HG02571 (cell line): ENCODE results near the gene MGMT.

Experiments
- ATAC-seq: cut with Tn5 transposase; IDR thresholded peaks from one replicate; pipeline ENCODE4 v1.9.1; 2021; ENCODE audit warnings: mild to moderate bottlenecking, moderate library complexity; ENCODE audit not compliant: unreplicated experiment

Gene MGMT

DNA sequence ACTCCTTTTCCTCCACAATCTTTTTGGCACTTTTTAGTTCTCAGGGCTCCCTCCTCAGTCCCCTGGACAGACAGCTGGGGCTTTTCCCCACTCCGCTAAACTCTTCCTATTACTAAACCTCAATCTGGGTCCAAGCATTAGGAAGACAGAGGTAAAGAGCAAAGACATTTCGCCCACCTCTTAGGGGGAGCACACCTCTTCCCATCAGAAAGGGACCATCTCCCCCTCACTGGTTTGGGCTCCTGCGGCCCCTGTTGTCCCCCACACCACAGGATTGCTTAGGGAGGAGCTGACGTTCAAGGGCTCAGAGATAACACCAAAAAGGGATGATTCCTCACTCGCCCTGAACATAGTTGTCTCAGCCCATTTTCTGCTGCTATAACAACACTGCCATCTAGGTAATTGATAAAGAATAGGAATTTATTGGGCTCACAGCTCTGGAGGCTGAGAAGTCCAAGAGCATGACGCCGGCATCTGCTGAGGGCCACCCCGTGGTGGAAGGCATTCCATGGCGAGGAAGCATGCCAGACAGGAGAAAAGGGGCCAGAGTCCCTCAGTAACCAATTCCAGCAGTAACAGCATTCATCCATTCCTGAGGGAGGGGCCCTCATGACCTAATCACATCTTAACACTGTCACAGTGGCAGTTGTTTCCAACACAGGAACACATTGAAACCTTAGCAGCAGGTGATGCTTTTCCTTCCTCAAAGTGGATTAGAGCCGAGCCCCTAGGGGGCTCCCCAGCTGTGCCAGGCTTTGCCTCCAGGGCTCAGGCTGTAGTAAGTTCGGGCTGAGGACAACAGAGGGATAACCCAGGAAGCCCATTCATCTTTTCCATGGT lies 287.4 kb downstream of the MGMT start:
- no peak for ATAC-seq

DNA sequence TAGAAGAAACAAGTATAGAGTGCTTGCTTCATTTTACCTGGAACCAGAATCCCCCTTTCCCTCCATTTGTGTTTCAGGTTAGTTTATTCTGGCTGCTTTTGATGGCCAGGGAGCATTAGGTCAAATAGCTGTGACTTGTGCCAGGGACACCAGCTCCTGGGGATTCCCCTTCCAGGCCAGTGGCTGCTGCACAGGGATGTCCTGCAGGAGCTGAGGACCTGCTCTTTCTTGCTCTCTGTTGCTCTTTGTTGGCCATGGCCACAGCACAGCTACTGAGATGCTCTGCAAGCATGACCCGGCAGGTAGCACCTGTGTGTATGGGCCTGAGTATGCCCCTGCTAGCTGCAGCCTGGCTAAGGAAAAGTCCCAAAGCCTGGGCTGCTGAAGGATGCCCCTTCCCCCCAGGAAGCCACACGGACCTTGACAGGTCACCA lies 288.1 kb downstream of the MGMT start:
- no peak for ATAC-seq

DNA sequence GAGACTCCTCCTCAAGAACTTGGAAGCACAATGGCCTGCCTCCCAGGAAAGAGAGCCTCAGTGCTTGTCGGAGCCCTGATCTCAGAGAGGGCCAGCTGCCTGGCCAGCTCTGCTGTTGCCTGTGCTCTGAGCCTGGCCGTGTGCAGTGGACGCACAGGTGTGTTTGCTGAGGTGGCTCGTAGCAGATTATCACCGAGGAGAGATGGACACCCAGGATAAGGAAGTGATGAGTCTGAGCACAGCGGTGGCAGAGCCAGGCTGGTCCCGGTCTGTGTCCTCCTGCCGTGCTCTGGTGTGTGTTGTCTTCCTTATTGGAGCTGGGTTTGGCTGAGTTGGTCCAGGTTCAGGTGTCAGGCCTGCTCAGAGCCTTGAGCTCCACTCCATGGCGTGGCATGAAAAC lies 288.6 kb downstream of the MGMT start:
- no peak for ATAC-seq

DNA sequence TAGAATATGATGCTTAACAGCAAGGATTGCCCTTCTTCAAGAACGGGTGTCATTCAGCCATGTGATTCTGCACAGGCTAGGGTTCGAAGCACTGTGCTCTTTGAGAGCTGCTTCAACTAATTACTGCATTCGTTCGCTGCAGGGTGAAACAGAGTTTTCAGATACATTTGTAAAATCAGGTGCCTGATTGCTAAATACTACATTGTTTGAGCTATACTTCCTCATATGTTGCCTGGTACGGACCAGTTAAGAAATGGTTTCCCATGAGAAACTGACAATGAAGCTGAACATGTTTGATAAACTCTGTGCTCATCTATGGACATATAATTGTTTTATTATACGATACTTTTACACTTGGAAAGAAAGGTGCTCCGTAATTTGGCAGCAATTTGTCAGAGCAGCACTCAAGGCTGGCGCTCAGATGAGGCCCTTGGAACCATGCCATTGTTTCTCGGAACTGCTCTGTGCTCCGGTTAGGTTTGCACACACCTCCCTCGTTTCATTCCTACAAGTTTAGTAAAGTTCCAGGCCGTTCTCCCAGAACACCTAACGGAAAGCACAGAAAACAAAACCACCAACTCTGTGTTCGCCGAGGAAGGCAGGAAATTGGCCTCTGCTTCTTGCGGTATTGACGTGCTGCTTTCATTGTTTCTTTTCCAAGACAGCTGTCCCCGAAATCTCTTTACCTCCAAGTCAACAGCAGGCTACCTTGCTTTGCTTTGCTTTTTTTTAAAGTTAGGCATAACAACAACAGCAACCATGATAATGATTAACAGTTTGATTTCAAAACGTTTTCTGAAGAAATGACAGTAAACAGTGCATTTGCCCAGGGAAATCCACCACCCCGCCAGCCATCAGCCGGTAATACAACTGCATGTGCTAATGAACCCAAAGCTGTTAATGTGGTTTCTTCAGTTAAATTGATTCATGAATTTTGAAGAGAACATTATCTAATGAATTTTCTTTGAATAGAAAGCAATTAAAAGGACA lies 290.2 kb downstream of the MGMT start:
- ATAC-seq: no peak

DNA sequence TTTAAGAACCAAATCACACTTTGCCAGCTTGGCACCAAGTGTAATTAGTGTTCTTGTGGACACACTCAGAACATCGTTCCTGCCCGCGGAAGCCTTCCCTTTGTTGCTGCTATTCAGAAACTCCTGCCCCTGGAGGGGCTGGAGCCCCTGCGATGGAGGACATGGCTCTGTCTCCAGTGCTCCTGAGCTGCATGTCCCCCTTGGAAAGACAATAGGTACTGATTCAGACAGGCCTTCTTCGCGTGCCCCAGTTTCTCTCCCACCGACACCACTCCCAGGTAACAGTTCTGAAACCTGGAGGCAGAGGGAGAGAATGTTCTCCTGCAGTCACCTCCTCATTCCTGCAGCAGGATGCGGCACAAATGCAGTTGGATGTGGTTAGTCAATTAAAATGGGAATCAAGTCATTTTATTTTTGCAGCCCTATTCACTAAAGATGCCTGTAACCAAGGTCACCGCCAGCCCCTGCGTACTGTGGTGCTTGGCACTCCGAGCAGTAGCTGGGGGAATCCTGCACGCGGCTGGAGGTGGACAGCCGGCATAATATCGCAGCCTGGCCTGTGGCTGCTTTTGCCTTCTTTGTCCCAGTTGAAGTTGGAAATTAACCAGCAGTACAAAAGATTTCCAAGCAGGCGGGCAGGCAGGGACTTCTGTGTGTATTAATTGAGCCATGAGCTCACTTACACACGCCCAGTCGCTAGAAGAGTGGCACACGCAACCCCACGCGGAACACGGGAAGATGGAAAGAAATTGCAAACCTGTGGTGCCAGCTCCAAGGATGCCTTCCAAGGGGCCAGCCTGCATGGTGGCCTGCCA lies 291.4 kb downstream of the MGMT start:
- ATAC-seq: no peak

DNA sequence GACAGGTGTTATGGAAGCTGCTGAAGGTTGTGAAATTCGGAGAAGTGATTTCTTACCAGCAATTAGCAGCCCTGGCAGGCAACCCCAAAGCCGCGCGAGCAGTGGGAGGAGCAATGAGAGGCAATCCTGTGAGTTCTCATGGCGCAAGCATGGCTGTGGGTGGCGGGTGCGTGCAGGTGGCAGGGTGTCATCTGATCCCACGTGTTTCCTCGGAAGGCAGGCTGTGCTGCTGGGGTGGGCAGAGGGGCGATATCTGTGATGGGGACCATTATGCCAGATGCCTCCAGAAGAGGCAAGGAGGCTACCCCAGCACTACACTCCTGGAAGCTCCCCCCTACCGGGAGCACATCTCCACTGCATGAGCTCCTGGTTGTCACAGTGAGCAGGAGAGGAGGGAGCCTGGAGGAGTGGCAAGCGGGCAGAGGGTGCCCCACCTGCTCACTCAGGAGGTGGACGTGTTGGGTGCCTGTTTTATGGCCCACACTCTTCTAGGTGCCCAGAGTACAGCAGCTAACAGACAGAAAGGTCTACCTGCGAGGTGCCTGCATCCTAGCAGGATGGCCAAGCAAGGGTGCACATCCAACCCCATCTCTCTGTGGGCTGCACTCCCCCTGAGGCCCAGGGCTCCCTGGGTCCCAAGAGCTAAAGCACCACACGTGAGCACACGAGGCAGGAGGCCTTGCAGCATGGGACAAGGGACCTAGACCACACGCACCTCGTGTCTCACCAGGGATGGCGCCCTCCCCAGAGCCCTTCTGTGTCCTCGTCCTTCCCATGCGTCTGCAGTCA lies 292.4 kb downstream of the MGMT start:
- ATAC-seq: no peak

DNA sequence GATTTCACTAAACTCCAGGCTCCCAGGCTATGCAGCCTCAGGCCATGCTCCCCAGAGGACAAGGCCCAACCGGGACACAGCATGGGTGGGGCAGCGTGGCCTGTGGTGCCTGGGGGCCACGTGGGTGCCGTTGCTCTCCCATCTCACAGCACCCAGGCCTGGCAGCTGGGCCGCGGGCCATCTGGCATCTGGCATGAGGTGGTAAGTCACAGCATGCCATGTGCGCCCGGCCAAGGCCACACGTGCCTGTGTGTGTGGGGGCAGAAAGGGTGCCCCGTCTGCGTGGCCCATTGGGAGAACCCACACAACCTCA lies 292.9 kb downstream of the MGMT start:
- no peak for ATAC-seq

DNA sequence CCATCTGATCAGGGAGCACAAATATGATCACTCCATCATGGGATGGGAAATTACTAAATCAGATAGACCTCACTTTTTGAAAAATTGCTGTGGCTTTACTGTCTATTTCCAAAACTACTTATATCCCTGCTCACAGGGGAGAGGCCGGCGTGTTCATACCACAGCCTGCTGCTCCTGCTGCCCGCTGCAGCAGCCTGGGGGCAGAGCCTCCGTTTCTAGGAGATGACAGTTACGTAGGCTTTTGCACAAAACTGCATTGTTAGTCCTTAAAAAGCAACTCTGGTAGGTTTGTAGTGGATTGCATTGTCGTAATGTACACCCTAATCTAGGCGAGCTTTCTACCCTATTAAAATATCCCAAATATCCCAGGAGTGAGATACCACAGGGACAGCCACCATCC lies 293.4 kb downstream of the MGMT start:
- no peak for ATAC-seq

DNA sequence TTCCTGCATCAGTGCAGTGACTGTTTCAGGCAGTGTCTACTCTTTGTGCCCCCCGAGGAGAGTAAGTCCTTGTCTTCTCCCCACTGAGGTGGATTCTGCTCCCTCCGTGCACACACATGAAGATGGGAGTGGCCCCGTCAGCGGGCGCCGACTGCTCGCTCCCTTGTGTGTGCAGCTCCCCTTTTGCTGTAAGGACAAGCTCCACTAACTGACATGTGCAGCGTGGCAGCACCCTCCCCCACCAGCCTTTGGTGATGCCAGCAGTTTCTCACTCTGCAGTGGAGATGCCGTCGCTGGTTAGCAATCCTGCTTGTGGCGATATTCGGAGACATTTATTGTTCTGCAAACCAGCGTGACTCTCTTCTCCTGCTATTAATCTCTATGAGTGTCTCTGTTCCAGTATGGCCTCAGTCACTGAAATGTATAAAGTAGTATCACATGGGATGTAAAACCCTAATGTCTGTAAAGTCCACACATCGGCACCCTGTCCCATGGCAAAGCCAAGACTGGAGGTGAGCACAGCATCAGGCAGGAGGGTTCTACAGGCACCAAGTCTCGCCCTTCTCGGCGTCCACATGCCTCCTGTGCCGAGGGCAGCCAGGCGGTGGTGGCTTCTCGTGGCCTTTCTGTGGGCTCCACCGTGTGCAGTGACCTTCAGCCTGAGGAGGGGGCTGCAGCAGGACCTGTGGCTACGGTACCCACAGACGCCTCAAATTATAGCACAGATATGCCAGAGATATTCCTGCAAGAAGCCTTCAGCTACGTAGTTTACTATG lies 294.3 kb downstream of the MGMT start:
- ATAC-seq: no peak

DNA sequence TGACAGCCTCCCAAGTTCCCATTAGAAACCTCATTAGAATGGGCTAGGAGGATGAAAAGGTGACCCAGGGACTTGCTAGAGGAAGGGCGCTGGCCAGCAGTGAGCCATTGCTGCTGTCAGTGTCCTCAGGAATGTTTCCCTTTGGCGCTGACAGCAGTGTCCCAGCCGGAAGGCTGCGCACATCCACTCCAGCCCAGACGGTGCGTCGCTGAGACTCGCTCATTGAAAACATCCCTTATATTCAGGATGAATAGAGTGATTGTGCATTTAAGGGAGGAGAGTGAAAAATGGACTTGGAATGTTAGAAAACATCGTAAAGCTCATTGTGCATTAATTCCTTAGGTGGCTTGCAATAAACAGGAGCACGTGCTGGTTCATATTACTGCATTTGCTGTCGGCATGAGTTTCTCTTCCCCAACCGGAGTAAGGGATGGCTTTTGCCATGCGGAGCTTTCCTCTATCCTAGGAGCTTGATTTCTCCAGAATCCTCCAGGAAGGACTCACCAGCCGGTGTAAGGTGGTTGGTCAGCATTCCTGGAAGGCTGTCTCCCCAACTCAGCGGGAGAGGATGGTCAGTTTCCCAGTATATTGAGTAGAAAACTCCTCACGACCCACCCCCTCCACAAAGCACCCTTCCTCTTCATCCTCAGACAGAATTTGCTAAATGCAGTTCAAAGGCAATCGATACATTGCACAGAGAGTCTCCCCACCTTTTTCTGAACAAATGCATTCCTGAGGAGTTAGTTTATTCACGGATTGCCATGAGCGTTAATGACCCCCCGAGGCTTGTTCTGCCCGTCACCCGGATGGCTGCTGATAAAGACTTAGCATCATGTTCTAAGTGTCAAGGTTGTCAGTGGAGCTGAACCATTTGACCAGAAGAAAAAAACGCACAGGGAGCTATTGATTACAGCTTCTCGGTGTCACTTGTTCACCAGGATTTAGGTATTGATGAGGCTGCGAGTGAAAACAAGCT lies 295.2 kb downstream of the MGMT start:
- no peak for ATAC-seq

DNA sequence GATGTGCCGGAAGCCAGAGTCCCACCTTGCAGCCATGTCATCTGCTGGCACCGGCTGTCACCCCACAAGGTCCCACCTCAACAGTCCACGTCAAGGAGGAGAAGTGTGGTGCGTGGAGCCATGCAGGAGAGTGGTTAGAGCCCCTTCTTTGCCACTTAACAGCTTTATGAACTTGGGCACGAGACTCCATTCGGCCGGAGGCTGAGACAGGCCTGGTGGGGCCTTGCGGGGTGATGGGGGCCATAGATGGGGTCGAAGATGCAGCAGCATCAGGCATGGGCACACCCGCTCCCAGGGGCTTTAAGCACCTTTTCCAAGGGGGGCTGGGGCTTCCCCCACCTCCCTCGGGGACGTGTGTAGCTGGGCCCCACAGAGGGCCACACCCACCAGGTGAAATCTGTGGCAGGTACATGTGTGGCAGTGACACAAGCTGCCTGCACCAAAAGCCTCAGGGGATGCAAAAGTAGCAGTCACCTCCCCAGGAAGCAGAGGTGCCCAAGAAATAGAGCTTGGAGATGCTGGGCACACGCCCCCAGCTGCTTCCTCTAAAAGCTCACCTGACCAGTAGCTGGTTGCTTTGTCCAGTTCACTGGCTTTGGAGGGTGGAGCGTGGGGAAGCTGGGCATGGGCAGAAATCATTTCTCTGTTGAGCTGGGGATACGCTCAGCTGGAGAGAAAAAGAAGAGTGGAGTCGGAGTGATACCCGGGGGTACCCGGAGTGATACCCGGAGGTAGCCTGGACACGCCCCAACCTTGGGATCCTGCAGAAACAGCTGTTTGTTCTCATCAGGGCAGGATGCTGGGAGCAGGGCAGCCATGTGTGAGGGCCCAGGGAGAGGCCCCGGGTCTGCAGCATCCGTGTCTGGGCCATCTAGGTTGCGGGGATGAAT lies 297.2 kb downstream of the MGMT start:
- ATAC-seq: no peak

DNA sequence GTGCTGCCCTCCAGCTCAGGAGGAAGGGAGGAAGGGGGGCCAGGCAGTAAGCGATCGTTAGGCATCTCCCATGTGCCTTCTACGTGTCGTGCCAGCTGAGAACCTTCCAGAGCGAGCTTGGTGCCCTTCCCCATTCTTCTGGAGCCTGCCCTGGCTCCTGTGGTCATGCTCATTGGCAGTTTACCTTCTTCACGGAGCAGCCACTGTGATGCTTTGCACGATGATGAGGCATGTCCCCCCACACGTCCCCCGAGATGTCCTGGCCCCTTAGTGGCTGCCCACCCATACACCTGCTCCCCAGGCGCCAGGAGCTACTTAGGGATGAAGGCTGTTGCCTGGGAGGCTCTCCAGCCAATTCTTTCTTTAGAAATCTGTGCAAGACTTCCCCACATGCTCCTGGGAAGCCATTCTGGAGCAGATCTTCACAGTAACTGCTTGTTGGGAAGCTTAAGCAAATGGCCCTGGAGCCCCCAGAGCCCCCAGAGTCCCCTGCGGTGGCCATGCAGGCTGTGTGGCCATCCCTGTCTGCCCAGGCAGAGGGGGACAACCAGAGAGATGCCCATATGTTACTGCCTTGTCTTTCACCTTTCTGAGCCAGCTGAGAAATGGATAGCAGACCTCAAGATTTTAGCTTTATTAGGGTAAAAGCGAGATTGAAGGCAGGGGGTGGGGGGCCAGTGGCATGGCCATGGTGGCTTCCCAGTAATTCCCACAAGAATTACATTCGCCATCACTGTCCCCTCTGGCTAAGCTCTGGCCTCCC lies 298.0 kb downstream of the MGMT start:
- ATAC-seq: no peak

DNA sequence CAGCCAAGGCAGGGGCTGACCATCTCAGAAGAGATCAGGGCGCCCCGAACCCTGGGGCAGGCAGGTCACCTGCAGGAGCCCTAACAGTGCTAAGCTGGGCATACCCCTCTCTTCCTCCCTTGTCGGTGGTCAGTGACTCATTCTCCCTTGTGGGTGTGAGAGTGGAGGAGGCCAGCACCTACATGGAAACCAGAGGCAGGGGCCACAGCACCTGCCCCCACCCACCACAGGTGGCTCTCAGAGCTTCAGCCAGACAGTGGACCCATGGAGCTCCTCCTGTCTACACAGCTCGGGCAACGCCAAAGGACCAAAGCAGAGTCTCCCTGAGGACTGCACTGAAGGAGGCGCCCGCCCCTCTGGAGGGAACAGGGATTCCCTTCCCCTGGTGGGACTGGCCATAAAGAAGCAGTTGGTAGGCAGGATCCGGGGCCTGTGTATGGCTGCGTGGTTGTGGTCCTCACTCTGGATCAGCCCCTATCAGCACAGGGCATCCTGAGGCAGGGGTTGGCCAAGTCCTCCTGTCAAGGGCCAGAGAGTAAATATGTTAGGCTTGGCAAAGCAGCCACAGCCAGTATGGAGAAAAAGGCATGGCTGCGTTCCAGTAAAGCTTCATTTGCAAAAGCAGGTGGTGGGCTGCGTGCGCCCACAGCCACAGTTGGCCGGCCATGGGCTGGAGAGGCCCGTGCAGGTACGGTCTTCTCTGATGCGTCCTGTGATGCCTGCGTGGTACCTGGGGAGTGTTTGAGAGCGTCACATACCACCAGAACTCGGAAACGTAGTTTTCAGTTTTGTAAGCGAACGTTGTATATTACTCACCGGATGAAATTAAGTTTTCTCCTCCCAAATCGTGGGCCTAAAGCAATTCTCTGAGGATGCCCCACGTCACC lies 298.9 kb downstream of the MGMT start:
- no peak for ATAC-seq

DNA sequence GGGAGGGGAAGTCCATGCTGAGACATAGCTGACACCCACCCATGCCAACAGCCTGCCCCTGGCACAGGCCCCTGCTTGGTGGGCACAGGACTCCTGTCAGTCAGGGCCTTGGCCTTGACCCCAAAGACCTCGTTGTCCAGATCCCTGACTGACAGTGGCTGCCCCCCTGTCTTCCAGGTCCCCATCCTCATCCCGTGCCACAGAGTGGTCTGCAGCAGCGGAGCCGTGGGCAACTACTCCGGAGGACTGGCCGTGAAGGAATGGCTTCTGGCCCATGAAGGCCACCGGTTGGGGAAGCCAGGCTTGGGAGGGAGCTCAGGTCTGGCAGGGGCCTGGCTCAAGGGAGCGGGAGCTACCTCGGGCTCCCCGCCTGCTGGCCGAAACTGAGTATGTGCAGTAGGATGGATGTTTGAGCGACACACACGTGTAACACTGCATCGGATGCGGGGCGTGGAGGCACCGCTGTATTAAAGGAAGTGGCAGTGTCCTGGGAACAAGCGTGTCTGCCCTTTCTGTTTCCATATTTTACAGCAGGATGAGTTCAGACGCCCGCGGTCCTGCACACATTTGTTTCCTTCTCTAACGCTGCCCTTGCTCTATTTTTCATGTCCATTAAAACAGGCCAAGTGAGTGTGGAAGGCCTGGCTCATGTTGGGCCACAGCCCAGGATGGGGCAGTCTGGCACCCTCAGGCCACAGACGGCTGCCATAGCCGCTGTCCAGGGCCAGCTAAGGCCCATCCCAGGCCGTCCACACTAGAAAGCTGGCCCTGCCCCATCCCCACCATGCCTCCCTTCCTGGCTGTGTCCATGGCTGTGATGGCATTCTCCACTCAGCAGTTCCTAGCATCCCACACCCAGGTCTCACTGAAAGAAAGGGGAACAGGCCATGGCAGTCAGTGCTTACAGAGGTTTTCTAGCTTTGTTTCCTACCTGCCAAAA lies 299.8 kb downstream of the MGMT start:
- no peak for ATAC-seq

DNA sequence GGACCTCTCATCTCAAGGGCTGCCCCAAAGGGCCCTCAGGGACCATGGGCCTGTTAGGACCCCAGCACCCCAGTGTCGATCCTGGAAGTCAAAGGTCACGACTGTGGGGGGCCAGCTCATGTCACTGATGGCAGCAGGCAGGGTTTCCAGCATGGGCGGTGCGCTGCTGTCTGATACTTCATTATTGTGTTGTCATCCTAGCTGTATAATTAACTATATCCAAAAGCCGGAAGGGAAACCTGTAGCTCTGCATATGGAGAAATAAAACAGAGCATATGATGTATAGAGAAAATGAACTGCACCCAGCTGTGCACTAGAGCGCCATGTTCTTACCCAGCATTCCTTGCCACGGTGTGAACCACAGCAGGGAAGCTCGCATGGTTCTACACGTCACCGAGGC lies 300.7 kb downstream of the MGMT start:
- ATAC-seq: no peak
